Stimulated activated CD8-positive, alpha-beta memory T cell treated with anti-CD3 and anti-CD28 coated beads, Interleukin-4, amount 100 ng/mL, for 24 hours (primary cell): ENCODE data around the gene LCE3B.
"Not testable (repeated sequence)": the region's sequence is repeated elsewhere in the genome, so short reads cannot be mapped to it uniquely, and the experiment has no call there.

Experiments used
- DNase-seq: peaks from one replicate; pipeline ENCODE4 v3.0.0-alpha.2; 2020; ENCODE audit warnings: low read depth

Gene LCE3B

GRCh38 chr1:152613511-152613910 is at the start of gene LCE3B:
Gene LCE3B, plus strand, starts transcription at chr1:152613811. Its CDS starts 0 bp downstream, at chr1:152613811.
- DNase-seq = no peak

- no peak for DNase-seq
Measured at GRCh38 chr1:152565115-152565514, 48.5 kb upstream of the LCE3B start.

- no peak for DNase-seq
Measured at GRCh38 chr1:152565535-152566215, 47.9 kb upstream of the LCE3B start.

GRCh38 chr1:152566681-152567080 is 46.9 kb upstream of the LCE3B start, which contains the start of gene LCE3E:
Gene LCE3E, minus strand, starts transcription at chr1:152566780. Its CDS starts 572 bp downstream, at chr1:152566208.
- DNase-seq = no peak

- DNase-seq = no peak
Measured at GRCh38 chr1:152577168-152577567, 36.4 kb upstream of the LCE3B start.

- not testable (repeated sequence) for DNase-seq
Measured at GRCh38 chr1:152579526-152579925, 34.1 kb upstream of the LCE3B start.

- no peak for DNase-seq
Measured at GRCh38 chr1:152580433-152580832, 33.2 kb upstream of the LCE3B start, which contains the start of gene LCE3D. Gene LCE3D, minus strand, starts transcription at chr1:152580516. Its CDS starts 580 bp downstream, at chr1:152579936.

GRCh38 chr1:152582647-152583046 is 31.0 kb upstream of the LCE3B start:
- no peak for DNase-seq

- DNase-seq = no peak
Measured at GRCh38 chr1:152585586-152585985, 28.0 kb upstream of the LCE3B start.

- no peak for DNase-seq
Measured at GRCh38 chr1:152596986-152597385, 16.6 kb upstream of the LCE3B start.

GRCh38 chr1:152599934-152600333 is 13.7 kb upstream of the LCE3B start, which contains the start of gene LCE3C:
Gene LCE3C, plus strand, starts transcription at chr1:152600234. Its CDS starts 498 bp downstream, at chr1:152600732.
- DNase-seq = no peak

GRCh38 chr1:152621993-152622392 is 8.4 kb downstream of the LCE3B start:
- no peak for DNase-seq

- no peak for DNase-seq
Measured at GRCh38 chr1:152622803-152623202, 9.2 kb downstream of the LCE3B start, which contains the start of gene LCE3A. Gene LCE3A, minus strand, starts transcription at chr1:152623103. Its CDS starts 0 bp downstream, at chr1:152623103.

GRCh38 chr1:152623203-152623844 is 9.7 kb downstream of the LCE3B start:
- no peak for DNase-seq

GRCh38 chr1:152626744-152627143 is 13.1 kb downstream of the LCE3B start:
- DNase-seq = no peak

GRCh38 chr1:152630596-152630995 is 17.0 kb downstream of the LCE3B start:
- no peak for DNase-seq

GRCh38 chr1:152640351-152640750 is 26.7 kb downstream of the LCE3B start:
- DNase-seq = no peak

GRCh38 chr1:152643945-152644344 is 30.3 kb downstream of the LCE3B start:
- no peak for DNase-seq

GRCh38 chr1:152645146-152645545 is 31.5 kb downstream of the LCE3B start:
- DNase-seq = no peak

- DNase-seq = no peak
Measured at GRCh38 chr1:152646656-152647055, 33.0 kb downstream of the LCE3B start.

GRCh38 chr1:152654110-152654509 is 40.5 kb downstream of the LCE3B start:
- peak; percentile 9 for DNase-seq

GRCh38 chr1:152656459-152656858 is 42.8 kb downstream of the LCE3B start:
- DNase-seq = no peak

- no peak for DNase-seq
Measured at GRCh38 chr1:152657677-152658076, 44.1 kb downstream of the LCE3B start.
